Tongue (tissue), 2 donors: ENCODE measurements around the gene CAPZA1. TPM values are rescaled to one million over a fixed set of nuclear protein-coding genes. Genes with fewer than 3 reads are reported as not detected.

Source experiments
- DNase-seq: peaks from one replicate; pipeline ENCODE4 v3.0.0-alpha.2; 2015
- total RNA-seq: library from RNA; depleted of rRNA; stranded (reverse); fragments of >200 nt; gene quantifications from one replicate; pipeline ENCODE4 v1.2.3, GENCODE V29; 2014

The CAPZA1 gene
- total RNA-seq, 1 donor from 2014 or later: 112 TPM

- DNase-seq: no peak
Observed at GRCh38 chr1:112677501-112677900, 57.9 kb downstream of the CAPZA1 start.

GRCh38 chr1:112678605-112679004, 59.0 kb downstream of the CAPZA1 start:
- DNase-seq: no peak

- DNase-seq: no peak
Observed at GRCh38 chr1:112685913-112686312, 66.3 kb downstream of the CAPZA1 start.

DNA sequence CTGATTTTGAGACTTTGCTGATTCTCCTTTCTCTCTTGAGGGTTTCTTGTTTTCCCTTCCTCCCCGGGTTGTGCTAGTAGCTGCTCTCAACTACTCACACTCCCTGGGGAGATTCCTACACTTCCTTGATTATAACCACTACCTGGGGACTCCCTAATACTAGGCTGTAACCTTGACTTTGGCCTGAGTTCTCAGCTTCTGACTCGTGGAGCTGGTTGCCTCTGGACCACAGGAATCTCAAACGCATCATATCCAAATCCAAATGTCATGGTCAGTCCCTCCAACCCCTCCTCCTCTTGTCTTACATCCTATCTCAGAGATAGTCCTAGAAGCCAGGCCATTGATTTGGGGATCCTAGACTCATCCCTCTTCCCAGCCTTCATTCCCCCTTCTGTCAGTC, 66.8 kb downstream of the CAPZA1 start:
- no peak for DNase-seq

DNA sequence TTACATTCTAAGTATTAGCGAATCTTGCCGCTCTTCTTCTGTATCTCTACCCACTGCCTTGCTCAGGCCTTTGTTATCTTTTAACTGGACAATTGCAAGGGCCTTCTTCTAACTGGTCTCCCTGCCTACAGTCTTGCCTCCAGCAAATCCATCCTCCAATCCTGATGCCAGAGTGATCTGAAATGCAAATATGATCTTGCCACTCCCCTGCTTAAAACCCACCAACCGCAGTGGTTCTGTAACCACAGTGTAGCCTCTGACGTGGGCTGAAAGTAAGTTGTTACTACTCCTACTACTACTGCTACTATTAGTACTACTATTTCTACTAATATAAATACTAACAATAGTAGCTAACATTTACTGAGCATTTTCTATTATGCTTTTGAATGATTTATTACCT, 67.2 kb downstream of the CAPZA1 start:
- DNase-seq: no peak

- DNase-seq: no peak
Observed at GRCh38 chr1:112687361-112687760, 67.7 kb downstream of the CAPZA1 start.

GRCh38 chr1:112687785-112688496, 68.3 kb downstream of the CAPZA1 start:
- DNase-seq: no peak

- peak; percentile 78 for DNase-seq
Observed at GRCh38 chr1:112688781-112689193, 69.2 kb downstream of the CAPZA1 start.

DNA sequence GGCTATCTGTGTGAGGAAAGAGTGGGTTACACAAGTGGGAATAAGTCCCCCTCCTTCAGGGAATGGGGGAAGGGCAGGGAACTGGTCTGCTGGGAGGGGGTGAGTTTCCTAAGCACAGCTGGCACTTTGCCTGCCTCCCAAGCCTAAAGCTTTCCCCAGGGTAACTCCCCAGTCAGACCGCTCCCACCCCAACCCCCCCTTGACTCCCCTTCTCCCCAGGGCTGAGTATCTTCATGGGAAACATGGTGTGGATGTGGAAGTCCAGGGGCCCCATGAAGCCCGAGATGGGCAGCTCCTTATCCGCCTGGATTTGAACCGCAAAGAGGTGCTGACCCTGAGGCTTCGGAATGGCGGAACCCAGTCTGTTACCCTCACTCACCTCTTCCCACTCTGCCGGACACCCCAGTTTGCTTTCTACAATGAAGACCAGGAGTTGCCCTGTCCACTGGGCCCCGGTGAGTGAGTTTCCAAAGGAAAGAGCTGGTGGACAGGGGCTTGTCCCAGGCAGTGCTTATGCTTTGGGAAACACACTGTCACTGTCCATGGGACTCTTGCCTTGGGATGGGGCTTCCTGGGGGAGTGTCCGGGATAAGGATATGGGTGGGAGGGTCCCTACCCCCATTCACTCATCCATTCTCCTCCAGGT, 69.7 kb downstream of the CAPZA1 start:
- DNase-seq: no peak

DNA sequence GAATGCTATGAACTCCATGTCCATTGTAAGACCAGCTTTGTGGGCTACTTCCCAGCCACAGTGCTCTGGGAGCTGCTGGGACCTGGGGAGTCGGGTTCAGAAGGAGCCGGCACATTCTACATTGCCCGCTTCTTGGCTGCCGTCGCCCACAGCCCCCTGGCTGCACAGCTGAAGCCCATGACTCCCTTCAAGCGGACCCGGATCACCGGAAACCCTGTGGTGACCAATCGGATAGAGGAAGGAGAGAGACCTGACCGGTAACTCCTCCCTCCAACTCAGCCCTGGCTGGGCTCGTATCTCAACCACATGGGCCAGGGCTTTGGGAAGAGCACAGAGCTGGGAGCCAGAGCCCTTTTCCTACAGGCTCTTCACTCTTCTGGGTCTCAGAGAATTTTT, 70.2 kb downstream of the CAPZA1 start:
- DNase-seq: no peak

GRCh38 chr1:112692681-112693080, 73.0 kb downstream of the CAPZA1 start:
- no peak for DNase-seq

DNA sequence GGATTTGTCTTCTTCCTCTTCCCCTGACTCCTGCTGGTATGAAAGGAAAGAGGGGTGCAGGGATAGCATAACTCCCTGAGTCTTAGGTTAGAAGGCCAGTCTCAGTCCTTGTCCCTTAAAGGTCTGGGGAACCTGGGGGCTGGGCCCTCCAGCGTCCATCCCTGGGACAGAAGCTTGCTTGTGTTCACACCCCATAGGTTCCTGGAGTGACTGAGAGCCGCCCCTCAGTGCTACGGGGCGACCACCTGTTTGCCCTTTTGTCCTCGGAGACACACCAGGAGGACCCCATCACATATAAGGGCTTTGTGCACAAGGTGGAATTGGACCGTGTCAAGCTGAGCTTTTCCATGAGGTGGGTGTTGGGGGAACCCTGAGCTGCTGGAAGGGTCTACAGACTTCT, 74.2 kb downstream of the CAPZA1 start:
- no peak for DNase-seq

DNA sequence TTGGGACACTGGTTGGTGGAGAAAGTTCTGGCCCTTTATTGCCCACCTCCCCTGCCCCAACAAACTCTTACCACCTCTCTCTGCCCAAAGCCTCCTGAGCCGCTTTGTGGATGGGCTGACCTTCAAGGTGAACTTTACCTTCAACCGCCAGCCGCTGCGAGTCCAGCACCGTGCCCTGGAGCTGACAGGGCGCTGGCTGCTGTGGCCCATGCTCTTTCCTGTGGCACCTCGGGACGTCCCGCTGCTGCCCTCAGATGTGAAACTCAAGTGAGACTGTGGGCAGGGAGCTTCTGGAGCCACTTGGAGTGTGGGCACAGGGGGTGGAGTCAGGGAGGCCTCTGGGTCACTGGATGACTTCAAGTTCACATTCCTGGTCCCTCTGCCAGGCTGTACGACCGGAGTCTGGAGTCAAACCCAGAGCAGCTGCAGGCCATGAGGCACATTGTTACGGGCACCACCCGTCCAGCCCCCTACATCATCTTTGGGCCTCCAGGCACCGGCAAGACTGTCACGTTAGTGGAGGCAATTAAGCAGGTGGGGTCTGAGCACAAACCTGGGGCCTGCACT, 74.8 kb downstream of the CAPZA1 start:
- no peak for DNase-seq

DNA sequence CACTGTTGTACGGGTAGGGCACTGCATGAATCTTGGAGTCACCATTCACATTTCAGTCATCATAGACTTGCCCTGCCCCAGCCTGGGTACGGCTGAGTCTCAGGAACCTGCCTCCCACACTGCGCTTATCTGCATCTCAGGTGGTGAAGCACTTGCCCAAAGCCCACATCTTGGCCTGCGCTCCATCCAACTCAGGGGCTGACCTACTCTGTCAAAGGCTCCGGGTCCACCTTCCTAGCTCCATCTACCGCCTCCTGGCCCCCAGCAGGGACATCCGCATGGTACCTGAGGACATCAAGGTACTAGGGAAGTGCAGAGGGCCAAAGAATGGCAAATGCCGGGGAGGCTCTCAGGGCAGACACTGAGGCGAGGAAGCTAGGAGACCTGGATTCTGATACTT, 75.6 kb downstream of the CAPZA1 start:
- no peak for DNase-seq

DNA sequence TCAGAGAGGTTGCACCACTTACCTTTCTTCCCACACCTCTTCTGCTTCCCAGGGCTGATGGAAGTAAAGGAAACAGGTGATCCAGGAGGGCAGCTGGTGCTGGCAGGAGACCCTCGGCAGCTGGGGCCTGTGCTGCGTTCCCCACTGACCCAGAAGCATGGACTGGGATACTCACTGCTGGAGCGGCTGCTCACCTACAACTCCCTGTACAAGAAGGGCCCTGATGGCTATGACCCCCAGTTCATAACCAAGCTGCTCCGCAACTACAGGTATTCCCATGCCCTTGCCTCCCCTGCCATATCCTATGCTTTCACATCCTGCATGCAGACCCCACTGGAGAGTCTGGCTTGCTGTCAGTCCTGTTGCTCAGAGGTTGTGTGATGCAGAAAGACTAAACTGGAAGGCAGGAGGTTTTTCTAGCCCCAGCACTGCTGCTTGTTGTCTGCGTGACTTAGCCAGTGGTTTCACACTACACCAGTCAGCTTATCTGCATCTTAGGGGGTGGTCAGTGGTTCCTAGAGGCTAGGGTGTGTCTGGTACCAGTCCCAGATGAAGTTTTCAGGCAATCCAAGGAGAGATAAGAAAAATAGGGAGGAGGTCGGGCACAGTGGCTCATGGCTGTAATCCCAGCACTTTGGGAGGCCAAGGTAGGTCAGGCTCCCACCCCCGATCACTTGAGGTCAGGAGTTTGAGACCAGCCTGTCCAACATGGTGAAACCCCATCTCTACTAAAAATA, 77.1 kb downstream of the CAPZA1 start:
- DNase-seq: no peak

DNA sequence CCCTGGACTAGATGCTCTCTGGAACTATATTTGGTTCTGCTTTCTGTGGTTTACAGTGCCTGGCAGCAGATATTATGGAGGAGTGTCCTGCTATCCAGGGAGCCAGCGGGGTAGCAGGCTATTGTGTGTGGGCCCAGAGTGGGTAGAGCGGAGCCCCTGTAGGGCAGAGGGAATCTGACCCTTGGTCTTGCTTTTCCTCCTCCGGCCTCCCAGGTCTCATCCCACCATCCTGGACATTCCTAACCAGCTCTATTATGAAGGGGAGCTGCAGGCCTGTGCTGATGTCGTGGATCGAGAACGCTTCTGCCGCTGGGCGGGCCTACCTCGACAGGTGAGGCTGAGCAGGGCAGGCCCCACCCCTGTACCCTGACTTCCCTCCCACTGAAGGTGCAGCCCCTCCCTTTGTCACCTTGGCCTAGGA, 78.2 kb downstream of the CAPZA1 start:
- DNase-seq: no peak

DNA sequence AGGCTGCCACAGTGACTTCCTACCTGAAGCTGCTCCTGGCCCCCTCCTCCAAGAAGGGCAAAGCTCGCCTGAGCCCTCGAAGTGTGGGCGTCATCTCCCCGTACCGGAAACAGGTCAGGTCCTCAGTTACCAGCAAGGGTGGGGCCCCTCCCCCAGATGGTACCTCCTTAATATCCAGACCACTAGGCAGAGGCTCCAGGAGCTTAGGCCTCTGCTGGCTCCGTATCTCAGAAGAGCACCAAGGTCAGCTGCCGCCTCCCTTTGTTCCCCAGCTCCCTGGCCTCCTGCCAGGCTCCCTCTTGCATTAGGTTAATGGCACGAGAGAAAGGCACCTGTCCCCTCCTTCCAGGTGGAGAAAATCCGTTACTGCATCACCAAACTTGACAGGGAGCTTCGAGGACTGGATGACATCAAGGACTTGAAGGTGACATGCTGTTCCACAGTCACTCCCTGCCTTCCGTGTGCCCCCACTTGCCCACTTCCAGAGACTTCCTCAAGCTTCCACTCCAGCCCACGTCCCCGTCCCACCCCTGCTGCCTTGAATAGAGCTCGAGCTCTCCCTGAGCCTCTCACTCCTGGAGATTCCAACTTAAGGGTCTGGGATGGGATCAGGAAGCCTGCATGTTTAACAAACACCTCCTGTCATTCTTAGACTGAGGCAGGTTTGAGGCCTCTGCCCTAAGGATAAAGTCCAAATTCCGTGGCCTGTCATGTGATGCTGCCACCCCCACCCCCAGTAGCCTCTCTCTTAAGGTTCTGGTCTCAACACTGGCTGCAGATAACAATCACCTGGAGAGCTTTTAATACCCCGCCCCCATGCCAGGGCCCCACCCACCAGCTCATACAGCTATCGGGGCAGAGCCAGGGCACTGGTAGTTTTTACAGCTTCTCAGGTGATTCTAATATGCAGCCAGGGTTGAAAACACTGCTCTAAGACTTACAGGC, 79.0 kb downstream of the CAPZA1 start:
- peak; percentile 46 for DNase-seq

DNA sequence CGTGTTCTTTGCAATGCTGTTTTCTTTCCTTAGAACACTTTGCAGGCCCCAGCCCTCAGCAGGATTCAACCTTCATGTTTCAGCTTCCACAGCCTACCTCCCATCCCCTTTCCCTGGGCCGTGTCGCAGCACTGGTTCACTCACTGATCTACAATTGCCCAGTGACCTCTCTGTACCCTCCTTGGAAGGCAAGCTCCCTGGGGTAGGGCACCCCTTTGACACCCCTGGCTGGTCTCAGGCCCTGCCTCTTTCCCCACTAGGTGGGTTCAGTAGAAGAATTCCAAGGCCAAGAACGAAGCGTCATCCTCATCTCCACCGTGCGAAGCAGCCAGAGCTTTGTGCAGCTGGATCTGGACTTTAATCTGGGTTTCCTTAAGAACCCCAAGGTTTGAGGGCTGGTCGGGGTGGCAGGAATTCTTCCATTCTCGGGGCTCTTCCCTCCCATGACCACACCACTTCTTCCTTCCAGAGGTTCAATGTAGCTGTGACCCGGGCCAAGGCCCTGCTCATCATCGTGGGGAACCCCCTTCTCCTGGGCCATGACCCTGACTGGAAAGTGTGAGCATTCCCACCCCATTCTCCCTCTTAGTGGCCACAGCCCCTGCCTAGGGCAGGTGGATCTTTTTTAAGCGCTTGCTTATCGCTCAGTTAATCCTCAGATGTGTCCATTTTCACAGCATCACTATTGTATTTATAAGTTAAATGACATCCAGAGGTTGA, 80.0 kb downstream of the CAPZA1 start:
- no peak for DNase-seq

GRCh38 chr1:112700290-112701226, 80.9 kb downstream of the CAPZA1 start:
- DNase-seq: peak; percentile 98
